HG03432 (cell line): Measurements from ENCODE around the gene PZP.
"Not testable (repeated sequence)": the region's sequence is repeated elsewhere in the genome, so short reads cannot be mapped to it uniquely, and the experiment has no call there.

ENCODE experiments used
- ATAC-seq: cut with Tn5 transposase; IDR thresholded peaks from one replicate; pipeline ENCODE4 v1.9.1; 2021; ENCODE audit warnings: mild to moderate bottlenecking, moderate library complexity; ENCODE audit not compliant: unreplicated experiment

PZP gene

GRCh38 chr12:9184276-9184675 lies 23.9 kb downstream of the PZP start:
- ATAC-seq, result no peak

GRCh38 chr12:9180810-9181209 lies 27.4 kb downstream of the PZP start:
- no peak for ATAC-seq

- ATAC-seq, result no peak
Observed at GRCh38 chr12:9179781-9180180, 28.4 kb downstream of the PZP start.

GRCh38 chr12:9169979-9170634 lies 38.1 kb downstream of the PZP start:
- ATAC-seq, result no peak

GRCh38 chr12:9167345-9167744 lies 40.9 kb downstream of the PZP start:
- ATAC-seq, result not testable (repeated sequence)

GRCh38 chr12:9163392-9163791 lies 44.8 kb downstream of the PZP start:
- ATAC-seq, result no peak

- no peak for ATAC-seq
Observed at GRCh38 chr12:9156119-9156518, 52.1 kb downstream of the PZP start.

- ATAC-seq, result no peak
Observed at GRCh38 chr12:9149372-9149771, 58.8 kb downstream of the PZP start.

GRCh38 chr12:9148926-9149325 lies 59.3 kb downstream of the PZP start:
- no peak for ATAC-seq

GRCh38 chr12:9147461-9147860 lies 60.7 kb downstream of the PZP start:
- no peak for ATAC-seq

- no peak for ATAC-seq
Observed at GRCh38 chr12:9144730-9145106, 63.5 kb downstream of the PZP start.

- ATAC-seq, result no peak
Observed at GRCh38 chr12:9143929-9144729, 64.1 kb downstream of the PZP start.

GRCh38 chr12:9143137-9143536 lies 65.1 kb downstream of the PZP start:
- no peak for ATAC-seq

- ATAC-seq, result not testable (repeated sequence)
Observed at GRCh38 chr12:9139588-9140290, 68.5 kb downstream of the PZP start.

- ATAC-seq, result no peak
Observed at GRCh38 chr12:9135903-9136310, 72.3 kb downstream of the PZP start.

GRCh38 chr12:9134981-9135628 lies 73.1 kb downstream of the PZP start:
- no peak for ATAC-seq

- no peak for ATAC-seq
Observed at GRCh38 chr12:9133216-9133916, 74.8 kb downstream of the PZP start.

- no peak for ATAC-seq
Observed at GRCh38 chr12:9132008-9132535, 76.1 kb downstream of the PZP start.

- no peak for ATAC-seq
Observed at GRCh38 chr12:9130244-9130643, 78.0 kb downstream of the PZP start.

GRCh38 chr12:9127936-9128663 lies 80.1 kb downstream of the PZP start:
- ATAC-seq, result no peak
